Fibroblast of pulmonary artery (primary cell): ENCODE measurements around the gene SHISA6.

Experiments used
- DNase-seq: peaks from one replicate; pipeline ENCODE4 v3.0.0-alpha.2; 2010; ENCODE audit warnings: low read depth
- H3K4me3 ChIP-seq: replicated peaks from 2 replicates; pipeline ENCODE4 v1.5.1; 2011; ENCODE audit warnings: low read depth, mild to moderate bottlenecking, control low read depth, low read length, moderate library complexity
- TF ChIP-seq, protein P1 (sequence below): IDR thresholded peaks from 2 replicates; pipeline ENCODE4 v1.5.1; 2011; ENCODE audit warnings: mild to moderate bottlenecking, control low read depth, low read length, inconsistent platforms; ENCODE audit errors: missing control alignments

The SHISA6 gene

GRCh38 chr17:11240841-11241610, at the start of gene SHISA6:
SHISA6 (plus strand) TSS chr17:11241213.
- H3K4me3 ChIP-seq = no peak within 1 kb of the TSS
- TF ChIP-seq, protein P1, sequence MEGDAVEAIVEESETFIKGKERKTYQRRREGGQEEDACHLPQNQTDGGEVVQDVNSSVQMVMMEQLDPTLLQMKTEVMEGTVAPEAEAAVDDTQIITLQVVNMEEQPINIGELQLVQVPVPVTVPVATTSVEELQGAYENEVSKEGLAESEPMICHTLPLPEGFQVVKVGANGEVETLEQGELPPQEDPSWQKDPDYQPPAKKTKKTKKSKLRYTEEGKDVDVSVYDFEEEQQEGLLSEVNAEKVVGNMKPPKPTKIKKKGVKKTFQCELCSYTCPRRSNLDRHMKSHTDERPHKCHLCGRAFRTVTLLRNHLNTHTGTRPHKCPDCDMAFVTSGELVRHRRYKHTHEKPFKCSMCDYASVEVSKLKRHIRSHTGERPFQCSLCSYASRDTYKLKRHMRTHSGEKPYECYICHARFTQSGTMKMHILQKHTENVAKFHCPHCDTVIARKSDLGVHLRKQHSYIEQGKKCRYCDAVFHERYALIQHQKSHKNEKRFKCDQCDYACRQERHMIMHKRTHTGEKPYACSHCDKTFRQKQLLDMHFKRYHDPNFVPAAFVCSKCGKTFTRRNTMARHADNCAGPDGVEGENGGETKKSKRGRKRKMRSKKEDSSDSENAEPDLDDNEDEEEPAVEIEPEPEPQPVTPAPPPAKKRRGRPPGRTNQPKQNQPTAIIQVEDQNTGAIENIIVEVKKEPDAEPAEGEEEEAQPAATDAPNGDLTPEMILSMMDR = no peak

GRCh38 chr17:11195801-11196200, 45.2 kb upstream of the SHISA6 start:
- no peak for DNase-seq
- no peak overlapping the region for H3K4me3 ChIP-seq
- TF ChIP-seq, protein P1 = no peak

More at GRCh38 chr17:11240841-11241610, at the start of gene SHISA6:
- DNase-seq = no peak

DNA sequence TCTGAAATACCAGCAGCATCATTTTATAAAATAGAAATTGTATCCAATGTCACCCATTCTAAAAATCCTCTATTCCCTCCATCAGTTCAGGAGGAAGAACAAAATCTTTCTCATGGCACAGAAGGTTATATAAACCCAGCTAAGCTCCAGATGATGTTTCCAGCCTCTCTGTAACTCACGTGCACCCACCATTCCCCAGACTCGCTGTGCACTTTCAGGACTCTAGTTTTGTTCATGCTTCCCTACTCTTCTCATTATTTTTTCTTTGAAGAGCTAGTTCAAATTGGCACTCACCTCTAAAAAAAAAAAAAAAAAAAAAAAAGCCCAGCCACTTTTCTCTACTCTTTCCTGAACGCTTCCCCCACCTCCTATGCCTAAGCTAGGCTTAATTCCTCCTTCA, 36.0 kb upstream of the SHISA6 start:
- no peak for DNase-seq
- TF ChIP-seq, protein P1 = no peak
- H3K4me3 ChIP-seq = no peak overlapping the region

DNA sequence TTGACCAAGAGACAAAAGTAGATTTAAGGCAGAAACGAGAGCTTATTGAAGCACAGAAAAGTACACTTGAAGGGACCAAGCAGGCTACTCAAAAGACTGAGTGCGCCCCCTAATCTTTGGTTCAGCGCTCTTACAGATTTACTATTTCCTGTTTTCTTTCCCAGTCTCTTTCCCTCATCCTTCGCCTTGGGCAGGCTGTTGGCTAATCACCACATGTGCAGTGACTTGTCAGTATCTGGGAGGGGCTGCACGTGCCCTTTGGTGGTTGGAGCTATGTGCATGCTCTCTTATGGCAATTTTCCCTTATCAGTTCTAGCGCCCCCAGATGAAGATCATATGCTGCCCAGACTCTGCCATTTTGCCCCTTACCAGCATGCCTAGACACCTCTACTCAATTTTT, 35.4 kb upstream of the SHISA6 start:
- H3K4me3 ChIP-seq = no peak overlapping the region
- TF ChIP-seq, protein P1 = no peak
- no peak for DNase-seq

GRCh38 chr17:11209906-11210305, 31.1 kb upstream of the SHISA6 start:
- TF ChIP-seq, protein P1 = no peak
- DNase-seq = no peak
- H3K4me3 ChIP-seq = no peak overlapping the region

DNA sequence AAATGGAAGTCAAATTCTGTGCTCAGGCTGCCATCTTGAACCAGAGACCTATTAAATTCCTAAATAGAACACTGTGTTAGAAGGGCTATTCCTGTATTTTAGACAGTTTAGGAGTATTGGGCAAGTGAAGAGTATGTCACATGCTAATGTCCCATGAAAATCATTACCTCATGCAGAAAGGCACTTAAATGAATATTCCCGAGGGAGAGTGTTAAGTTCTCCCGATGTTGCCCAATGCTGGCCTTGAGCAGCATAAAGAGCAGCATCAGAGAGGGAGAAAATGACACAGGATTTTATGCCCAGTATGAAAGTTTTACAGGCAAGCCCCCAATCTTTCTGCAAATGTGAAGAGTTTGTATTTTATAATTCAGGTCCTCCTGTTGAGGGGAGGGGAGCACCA, 28.2 kb upstream of the SHISA6 start:
- TF ChIP-seq, protein P1 = no peak
- DNase-seq = no peak
- H3K4me3 ChIP-seq = no peak overlapping the region

DNA sequence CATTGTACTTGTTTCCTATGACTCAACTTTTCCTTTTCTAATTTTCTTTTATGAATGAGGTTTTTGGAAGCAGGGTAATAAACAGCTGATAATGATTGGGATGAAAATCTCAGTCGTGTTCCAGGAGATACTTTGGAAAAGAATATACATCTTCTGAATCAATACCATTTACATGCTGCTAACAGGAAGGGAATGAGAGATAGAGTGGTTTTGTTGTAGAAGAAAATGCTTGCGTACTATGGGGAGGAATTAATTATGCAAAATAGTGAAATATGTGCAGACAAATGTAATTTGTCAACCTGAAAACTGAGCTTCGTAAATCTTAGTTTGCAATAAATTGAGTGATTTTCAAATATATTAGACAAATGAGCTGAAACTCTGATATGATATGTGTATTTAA, 24.0 kb upstream of the SHISA6 start:
- TF ChIP-seq, protein P1 = no peak

More for the DNA sequence above, 24.0 kb upstream of the SHISA6 start:
- no peak overlapping the region for H3K4me3 ChIP-seq
- DNase-seq = no peak
